Umbilical cord (tissue), 2 donors: Measurements from ENCODE around the gene CKB. TPM values are rescaled to one million over a fixed set of nuclear protein-coding genes. Genes with fewer than 3 reads are reported as not detected.

ENCODE experiments used
- DNase-seq: peaks from one replicate; pipeline ENCODE4 v3.0.0-alpha.2; 2015; ENCODE audit warnings: low spot score
- total RNA-seq: library from RNA; depleted of rRNA; stranded (reverse); fragments of >200 nt; gene quantifications from one replicate; pipeline ENCODE4 v1.2.3, GENCODE V29; 2014; ENCODE audit warnings: low replicate concordance; ENCODE audit not compliant: insufficient read depth

The CKB gene
- 239 TPM for total RNA-seq

DNA sequence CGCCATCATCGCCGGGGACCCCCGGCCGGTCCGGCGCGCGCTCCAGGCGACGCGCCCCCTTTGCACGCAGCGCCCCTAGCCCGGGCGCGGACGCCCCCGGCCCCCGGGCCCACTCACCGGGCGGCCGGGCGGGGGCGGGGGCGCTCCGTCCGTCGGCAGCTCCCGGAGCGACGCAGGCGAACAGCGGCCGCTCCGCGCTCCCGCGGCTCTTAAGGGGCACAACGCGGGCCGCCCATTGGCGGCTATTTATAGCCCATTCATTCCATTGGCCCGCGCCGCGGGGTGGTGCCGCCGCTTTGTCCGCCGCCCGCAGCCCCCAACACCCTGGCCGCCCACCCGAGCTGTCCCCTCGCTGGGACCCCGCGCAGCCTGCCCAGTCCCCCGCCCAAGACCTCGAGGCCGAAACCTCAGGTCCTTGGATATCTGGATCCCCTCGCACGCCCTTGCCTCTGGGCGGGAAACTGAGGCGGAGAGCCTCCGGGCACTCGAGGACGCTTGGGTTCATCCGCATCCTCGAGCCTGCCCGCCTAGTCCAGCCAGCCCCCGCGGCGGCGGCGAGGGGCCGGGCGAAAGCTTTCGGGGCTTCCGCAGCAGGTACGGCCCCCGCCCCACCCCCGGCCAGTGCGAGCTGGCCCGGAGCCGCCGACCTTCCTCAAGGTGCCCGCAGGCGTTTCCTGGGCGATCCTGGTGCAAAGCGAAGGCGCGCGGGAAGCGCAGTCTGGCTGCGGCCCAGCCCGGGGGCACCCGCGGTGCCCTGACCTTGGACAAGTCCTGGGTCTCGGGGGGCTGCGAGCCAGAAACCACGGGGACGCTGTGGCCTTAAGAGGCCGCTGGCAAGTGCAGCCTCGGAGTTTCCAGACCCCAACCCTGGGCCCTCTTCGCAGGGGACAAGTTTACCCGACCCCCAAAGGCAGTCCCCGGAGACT lies at the start of gene CKB:
CKB (minus strand) TSS at position 182 of the 926 bp plus-strand sequence. CDS start 337 bp downstream, outside the sequence.
- DNase-seq, result peak; percentile 62

DNA sequence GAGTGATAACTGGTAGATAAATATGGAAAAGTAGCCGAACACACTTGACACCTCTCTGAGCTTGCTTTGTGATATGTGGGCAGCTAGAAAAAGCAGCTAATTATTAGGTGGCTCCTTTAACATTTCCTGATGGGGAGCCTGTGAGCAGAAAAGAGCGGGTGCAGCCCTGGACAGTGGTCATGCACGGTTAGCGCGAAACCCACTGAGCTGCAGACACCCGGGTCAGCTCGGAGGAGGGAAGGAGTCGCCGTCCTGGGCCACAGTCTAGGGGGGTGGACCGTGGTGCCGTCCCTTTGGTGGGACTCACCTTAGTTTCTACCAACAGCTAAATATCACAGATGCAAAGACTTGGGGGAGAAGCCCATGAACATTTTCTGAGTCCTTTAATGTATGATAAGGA lies 46.8 kb upstream of the CKB start:
- DNase-seq, result no peak

DNA sequence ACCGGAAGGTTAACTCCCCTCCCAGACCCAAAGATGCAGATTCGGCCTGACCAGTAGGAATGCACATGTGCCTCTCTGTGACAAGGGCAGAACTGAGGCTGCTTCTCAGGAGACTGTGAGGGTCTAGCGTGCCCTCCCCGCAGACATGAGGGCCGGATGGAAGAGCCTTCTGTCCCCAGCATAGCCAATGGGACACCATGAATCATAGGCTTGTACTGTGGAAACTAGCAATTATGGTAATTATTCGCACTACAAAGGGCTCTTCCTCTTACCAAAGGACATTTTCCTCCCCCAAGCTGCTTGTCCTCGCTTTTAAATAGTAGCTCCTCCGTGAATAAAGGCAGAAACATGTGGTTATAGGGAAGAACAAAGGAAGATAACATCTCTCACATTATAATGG lies 46.3 kb upstream of the CKB start:
- DNase-seq, result no peak

DNA sequence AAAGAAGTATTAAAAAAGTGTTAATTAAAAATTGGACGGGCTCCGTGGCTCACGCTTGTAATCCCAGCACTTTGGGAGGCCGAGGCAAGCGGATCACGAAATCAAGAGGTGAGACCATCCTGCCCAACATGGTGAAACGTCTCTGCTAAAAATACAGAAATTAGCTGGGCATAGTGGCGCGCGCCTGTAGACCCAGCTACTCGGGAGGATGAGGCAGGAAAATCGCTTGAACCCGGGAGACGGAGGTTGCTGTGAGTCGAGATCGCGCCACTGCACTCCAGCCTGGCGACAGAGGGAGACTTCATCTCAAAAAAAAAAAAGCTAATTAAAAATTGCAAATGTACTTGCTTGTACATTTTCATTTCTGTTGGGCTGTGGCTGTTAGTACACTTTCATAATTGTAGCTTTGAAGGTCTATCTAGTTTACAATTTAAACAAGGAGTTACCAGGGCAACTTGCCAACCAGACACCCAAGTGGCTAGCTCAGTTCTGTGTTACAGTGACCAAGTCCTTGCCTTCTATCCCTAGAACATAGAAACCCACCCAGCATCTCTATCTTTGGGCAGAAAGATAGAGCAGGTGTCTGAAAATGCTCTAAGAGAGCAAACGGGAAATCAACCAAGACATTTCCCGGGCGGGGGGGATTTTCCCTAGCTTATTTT lies 41.3 kb upstream of the CKB start:
- DNase-seq, result no peak

DNA sequence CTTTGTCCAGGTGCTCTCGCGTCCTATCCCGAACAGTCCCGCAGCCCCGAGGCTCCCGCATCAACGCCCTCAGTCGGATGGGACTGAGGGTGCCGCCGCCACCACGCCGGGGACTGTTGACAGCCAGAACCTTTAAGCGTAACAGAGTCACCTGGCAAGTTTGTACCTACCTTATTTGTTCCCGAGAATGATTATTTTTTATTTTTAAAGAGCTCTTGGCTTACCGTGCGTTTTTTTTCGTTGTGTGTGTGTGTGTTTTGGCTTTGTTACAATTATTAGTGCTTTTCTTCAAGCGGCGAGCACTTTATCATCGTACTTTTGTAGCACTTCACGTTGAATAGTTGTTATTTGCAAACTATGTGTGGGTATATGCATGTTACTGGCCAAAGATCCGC lies 40.6 kb upstream of the CKB start:
- DNase-seq, result no peak

DNA sequence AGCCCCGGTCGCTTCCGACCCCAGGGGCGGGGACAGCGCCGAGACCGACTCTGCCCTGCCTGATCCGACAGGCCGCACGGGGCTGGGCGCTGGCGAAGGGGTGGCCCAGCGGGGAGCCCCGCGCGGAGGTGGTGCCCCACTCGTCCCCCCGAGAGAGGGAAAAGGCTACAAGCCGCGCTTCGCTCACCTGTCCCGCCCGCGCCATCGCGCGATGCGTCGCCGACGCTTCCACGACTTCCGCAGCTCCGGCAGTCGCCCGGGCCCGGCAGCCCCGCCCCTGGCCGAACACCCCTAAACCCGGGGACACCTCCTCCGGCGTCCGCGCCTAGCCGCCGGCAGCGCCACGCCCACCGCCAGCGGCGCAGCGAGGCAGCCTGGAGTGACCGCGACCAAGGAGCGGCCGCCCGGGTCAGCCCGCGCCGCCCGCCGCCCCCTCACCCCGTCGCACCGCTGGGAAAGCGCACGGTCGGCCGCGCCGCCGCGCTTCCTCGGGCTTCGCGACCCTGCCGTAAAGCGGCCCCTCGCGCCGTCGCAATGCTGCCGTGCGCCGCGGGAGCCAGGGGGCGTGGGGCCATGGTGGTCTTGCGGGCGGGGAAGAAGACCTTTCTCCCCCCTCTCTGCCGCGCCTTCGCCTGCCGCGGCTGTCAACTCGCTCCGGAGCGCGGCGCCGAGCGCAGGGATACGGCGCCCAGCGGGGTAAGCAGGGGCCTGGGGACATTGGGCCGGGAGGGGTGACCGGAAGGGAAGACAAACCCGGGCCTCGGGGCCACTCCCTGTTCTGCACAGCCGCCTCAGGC lies 40.0 kb upstream of the CKB start, which contains the start of the genes BAG5 and COA8:
BAG5 (minus strand) TSS at position 229 of the 797 bp plus-strand sequence. CDS start 1,493 bp downstream, outside the sequence.
COA8 (plus strand) TSS at position 532 of the 797 bp plus-strand sequence; CDS start at position 574, 42 bp downstream.
- peak; percentile 89 for DNase-seq

DNA sequence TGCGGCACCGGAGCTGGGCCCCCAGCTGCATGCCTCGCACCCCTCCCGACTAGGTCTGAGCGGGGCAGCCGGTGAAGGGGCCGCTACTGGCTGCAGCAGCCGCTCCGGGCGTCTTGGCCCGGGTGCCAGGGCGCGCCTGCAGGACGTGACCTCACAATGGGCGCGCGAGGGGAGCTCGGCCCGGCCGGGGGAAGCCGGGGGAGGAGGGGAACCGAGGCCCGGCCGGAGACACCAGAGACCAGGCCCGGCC lies 39.5 kb upstream of the CKB start:
- DNase-seq, result no peak

DNA sequence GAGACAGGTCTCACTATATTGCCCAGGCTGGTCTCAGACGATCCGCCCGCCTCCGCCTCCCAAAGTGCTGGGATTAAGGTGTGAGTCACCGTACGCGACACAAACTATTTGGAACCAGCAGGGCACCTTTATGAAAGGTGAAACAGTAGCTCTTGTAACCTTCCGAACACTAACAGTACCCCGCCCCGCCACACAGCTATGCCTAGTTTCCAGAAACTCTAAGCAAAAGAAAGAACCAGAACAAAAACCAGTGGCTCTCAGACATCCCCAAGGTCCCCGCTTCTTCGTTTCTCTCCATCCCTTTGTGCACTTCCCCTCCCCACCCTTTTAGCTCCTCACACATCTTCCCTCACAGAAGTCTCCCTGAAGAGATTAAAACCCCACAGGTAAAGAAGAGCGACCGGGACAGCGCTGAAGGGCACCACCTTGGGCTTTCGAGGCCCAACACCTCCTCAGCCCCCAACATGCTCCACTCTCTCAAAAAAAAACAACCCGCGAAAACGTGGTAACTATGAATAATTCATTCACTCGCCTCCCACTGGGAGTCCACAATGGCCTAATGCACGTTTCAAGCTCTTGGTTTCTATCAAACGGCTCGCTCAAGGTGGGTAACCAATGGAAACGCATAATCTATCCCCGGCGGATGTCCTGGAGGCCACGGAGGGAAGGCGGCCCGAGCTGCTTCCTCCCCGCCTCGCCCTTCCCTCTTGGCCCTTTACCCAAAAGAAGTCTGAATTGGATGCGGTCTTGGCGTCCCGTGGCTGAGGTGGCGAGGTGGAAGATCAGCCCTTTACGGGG lies 39.0 kb upstream of the CKB start:
- peak; percentile 68 for DNase-seq

DNA sequence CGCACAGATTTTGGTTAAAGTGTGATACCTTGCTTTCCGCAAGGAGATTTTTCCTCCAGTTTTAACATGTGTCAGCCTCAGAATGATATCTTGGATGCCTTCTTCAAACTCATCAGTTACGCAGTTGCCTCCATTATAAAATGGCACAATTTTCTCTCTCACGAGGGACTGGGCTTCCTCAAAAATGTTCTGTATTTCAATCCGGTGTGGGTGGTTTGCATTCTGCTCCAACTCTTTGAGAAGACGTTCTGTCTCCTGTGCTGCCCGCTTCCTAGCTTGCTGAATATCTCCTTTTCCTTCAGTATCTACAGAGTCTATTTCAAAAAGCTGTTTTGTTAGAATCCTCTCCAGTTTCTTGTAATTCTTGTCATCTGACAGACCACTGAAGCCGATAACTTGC lies 38.1 kb upstream of the CKB start:
- DNase-seq, result no peak

DNA sequence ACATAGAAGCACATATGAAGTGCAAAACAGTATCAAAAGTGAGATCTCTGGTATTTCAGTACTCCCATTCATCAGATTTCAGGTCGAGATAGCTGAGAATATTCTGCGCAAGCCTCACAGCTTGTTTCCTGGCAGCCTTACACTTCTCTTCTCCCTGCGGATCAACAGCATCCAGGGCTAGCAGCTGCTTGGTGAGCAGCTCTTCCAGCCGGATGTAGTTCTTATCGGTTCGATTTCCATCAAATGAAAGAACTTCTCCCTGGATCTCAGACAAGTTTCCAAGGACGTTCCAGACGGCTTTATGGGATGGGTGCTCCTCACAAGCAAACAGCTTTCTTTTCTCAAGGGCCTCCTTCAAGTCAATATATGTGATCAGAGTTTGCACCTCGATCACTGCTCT lies 37.1 kb upstream of the CKB start:
- DNase-seq, result no peak

DNA sequence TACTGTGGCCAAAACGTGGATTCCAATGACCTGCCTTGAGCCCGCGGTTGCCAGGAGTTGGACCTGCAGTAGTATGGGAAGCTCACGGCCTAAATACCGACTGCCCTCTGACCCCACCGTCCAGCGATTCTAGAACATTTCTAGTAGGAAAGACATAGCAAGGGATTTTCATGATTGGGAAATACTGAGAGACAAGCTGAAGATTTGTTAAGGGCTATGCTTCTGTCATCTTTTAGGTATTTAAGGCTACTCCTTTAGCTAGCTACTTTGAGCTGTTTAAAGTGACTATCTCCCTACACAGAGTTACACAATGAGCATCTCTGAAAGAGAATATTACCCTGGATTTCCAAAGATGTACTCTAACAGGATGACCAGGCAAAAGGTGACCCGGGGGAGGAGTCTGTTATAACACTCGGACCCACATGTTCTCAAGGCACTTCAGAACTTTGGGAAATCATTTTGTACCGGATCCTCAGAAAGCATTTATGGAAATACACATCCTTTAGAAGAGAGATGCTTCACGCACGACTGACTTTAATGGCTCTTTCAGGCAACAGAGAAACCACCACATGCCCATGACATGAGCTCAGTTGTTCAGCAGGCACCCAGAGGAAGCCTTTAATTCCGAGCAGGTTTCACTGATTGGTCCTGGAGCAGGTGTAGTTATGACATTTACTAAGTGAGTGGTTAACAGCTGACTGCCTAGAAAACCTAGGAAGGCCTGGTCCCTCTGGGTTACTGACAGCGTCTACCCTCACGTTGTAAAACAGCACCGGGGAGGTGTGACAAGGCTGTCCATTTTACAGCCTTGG lies 35.6 kb upstream of the CKB start:
- DNase-seq, result peak; percentile 62

DNA sequence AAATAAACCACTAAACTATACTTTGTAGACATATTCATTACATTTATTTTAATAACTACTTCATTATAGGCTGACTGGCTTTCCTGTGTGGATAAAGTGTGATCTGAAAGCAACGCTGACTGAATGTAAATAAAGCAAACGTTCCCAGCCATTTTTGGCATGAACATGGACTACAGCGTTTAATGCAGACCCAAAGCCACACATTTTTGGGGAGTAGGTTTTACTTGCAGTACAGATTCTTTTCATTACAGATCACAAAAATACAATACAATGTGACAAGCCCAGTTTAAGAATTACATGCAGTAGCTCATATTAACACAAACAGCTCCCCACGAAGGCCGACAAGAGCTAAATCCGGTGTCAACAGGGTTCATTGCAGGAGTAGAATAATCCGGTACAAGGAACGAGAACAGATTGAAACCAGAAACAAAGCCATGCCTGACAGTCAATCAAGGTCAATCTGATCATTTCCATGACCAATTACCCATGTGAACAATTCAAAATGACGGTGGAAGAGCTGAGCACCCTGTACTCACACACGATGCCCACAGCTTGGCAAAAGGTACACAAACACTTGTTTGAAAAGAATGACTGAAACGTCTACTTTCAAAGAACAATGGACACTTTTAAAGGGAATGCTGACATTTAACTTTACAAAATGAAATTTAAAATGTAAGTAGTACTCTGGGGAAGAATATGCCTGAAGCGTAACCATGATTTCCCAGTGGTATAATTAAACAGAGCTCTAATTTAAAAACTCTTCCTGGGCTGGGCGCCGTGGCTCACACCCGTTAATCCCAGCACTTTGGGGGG lies 34.5 kb upstream of the CKB start:
- DNase-seq, result no peak

DNA sequence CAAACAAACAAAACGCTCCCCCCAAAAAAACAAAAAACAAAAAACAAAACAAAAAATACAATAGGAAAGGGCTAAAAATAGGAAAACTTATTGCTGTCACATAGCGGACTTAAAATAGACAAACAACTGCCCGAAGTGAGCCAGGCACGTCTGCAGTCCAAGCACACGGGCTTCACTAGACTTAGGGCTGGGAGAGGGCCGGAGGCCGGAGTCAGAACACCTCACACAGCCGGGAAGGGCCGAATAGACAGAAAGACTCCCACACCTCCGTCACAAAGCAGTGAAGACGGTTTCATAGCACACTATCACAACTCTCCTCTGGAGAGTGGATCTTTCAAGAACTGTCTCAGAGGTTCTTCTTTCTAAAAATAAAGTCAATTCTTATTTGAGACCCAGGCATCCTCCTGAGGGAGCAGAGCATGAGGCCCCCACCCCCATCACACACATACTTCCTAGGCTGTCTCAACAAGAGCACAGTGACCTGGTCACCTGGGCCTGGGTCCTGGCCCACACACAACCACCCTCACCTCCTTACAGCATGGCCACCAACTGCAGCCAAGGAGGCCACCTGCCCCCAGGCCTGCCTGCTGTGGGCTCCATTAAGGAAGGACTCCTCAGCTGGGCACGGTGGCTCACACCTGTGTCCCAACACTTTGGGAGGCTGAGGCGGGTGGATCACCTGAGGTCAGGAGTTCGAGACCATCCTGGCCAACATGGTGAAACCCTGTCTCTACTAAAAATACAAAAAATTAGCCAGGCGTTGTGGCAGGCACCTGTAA lies 33.1 kb upstream of the CKB start:
- DNase-seq, result no peak

DNA sequence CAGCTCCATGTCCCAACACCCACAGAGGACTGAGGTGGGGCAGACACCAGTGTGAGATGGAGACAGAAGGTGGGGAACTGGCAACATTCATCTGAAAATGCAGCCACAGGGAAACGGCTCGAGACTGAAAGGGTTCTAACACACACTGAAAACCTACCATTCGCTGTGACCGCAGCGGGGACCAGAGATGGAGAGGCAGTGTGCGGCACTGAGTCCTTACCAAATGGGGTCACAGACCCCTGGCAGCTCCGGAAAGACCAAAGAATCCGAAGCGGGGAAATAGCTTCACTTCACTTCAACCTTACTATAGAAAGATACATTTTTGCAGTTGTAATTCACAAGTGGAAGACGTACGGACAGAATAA lies 30.2 kb upstream of the CKB start:
- no peak for DNase-seq

DNA sequence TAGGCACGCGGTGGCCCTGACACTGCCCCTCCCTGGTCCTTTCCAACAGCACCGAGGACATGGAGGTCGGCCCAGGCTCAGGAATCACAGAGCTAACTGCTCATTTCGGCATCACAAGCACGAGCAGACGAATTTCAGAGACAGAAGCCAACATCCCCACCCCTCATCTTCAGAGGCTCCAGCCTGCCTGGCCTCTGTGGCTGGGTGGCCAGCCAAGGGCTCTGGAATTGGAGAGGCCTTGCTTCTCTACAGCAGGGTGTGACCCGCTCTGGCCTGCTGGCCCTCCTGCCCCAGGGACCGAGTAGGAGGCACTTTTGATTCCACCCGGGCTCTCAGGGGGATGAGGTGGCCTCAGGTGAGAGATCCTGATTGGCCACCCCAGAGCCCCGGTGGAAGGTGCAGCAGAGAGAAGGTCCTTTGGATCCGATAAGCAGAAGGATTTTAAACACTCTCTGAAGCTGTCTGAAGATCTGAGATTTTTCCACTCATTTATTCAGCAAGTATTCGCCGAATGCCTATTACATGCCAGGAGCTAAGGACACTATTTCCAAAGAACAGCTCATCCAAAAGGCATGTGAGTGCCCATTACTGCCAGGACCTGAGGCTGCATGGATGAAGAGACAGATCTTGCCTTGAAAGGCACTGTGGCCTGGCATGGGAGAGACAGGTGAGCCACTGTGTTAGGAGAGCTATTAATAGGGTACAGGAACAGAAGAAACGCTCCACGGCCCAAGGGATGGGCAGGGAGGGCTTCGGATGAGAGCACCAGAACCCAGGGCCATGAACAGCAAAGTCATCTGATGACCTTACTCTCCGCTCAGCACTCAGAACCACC lies 29.6 kb upstream of the CKB start:
- DNase-seq, result no peak

DNA sequence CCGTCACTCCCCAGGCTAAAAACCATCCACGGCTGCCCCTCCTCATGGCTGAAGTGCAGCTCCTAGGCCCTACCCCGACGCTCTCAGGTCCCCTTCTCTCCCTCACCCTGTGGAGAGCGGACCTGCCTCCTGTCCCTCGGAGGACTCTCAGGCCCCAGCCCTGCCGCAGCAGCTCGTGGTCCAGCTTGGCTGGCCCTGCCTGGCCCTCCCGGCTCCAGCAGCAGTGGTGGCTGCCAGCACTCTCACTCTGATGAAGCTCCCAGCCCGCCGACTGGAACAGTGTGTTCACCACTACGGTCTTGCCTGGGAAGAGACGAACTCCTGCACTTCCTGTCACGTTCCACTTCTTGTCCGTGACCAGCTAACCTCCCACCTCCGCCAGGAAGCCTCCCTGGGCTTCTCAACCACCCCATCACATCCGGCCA lies 28.7 kb upstream of the CKB start:
- no peak for DNase-seq

DNA sequence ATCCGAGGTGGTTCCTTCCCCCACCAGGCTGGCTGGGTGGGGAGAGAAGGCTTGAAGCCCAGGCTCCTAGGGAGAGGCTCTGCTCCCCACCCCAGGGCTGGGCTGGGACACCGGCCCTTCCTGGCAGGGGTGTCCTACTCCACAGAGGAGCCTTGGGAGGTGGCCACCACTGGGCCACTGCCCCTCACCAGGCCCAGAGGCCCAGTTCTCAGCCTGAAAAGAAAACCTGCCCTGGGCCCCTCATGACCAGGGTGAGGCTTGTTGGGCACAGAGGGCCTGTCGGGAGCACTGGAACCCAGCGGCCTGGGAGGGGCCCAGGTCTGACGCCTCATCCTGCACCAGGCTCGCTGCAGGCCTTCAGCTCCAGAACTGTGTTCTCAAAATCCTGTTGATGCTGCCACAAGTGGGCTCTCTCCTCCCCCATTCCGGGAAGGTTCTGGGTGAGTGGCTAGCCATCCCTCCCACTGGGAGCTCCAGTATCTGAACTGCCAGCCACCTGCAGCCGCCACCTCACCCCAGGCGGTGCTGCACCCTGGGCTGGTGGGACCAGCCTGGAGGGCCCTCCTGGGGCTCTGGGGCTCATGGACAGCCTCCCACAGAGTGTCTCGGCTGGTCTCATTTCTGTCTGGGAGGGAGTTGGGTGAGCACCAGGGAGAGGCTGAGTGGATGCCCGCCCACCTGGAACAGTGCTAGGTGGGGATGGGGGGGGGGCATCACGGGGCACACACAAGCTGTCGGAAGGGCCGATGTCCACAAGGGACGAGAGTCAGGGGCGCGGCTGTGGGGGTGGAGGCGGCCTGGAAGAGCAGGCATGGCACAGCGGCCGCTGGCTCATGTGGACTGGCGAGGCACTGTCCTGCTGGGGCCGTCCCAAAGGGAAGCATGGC lies 28.1 kb upstream of the CKB start:
- DNase-seq, result no peak
